Astrocyte of the spinal cord (primary cell): Measurements from ENCODE around the gene ABCF3.

Experiments used
- DNase-seq: peaks from one replicate; pipeline ENCODE4 v3.0.0; 2011; ENCODE audit warnings: low read depth, low spot score
- H3K4me3 ChIP-seq: 2 replicates; pipeline ENCODE4 v1.5.1; 2011; ENCODE audit warnings: low read depth, mild to moderate bottlenecking, low read length, moderate library complexity
- CTCF ChIP-seq: IDR thresholded peaks from 2 replicates; pipeline ENCODE4 v1.5.1; 2012; ENCODE audit warnings: low read depth, mild to moderate bottlenecking, low read length, inconsistent platforms
- in situ Hi-C: cut with HindIII; loops from 2 replicates; pipeline ENCODE4 v1.10.0; 2017; ENCODE audit warnings: low sequenced_read_pairs

The ABCF3 gene

GRCh38 chr3:184211297-184211696 is 25.3 kb downstream of the ABCF3 start:
- no peak overlapping the region for H3K4me3 ChIP-seq
- no peak for DNase-seq
- TF ChIP-seq CTCF = no peak
- in situ Hi-C loops = no loop called here

DNA sequence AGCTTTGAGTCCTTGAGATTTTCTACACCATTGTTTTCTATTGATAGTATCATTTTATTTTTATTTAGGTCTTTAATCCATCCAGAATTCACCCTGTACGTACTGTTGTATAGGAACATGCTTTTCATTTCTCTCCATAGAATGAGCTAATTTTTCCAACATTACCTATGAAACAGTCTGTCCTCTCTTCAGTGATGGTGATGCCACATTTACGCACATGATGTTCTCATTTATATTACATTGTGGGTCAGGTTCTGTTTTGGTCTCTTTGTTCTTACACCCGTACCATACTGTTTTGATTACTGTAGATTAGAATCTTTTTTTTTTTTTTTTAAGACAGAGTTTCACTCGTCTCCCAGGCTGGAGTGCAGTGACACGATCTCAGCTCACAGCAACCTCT is 25.7 kb downstream of the ABCF3 start:
- H3K4me3 ChIP-seq = no peak overlapping the region
- DNase-seq = no peak
- no peak for TF ChIP-seq CTCF
- in situ Hi-C loops = no loop called here

- no peak for DNase-seq
- in situ Hi-C loops = no loop called here
- no peak overlapping the region for H3K4me3 ChIP-seq
- no peak for TF ChIP-seq CTCF
Observed at GRCh38 chr3:184218814-184219213, 32.8 kb downstream of the ABCF3 start.

- in situ Hi-C loops = no loop called here
- DNase-seq = no peak
- H3K4me3 ChIP-seq = no peak overlapping the region
- TF ChIP-seq CTCF = no peak
Observed at GRCh38 chr3:184222521-184222920, 36.5 kb downstream of the ABCF3 start.

- TF ChIP-seq CTCF = no peak
- in situ Hi-C loops = no loop called here
- H3K4me3 ChIP-seq = no peak overlapping the region
- DNase-seq = no peak
Observed at GRCh38 chr3:184223946-184224345, 37.9 kb downstream of the ABCF3 start.

- no peak for DNase-seq
- in situ Hi-C loops = no loop called here
- peak; percentile 88 for TF ChIP-seq CTCF
- no peak overlapping the region for H3K4me3 ChIP-seq
Observed at GRCh38 chr3:184227481-184227935, 41.5 kb downstream of the ABCF3 start.
